Esophagus muscularis mucosa (tissue), 4 donors: ENCODE measurements around the gene CTNNA2.

Experiments
- EP300 ChIP-seq: sonication (generic); formaldehyde crosslinking; IDR thresholded peaks from one replicate; pipeline ENCODE4 v1.6.1; 2017; ENCODE audit warnings: antibody characterized with exemption
- POLR2A ChIP-seq: fragments of 450-650 bp; IDR thresholded peaks from one replicate; pipeline ENCODE4 v1.6.1; 2017; ENCODE audit warnings: antibody characterized with exemption, moderate library complexity, mild to moderate bottlenecking, low read depth
- POLR2AphosphoS5 ChIP-seq, 2 donors: sonication (generic); formaldehyde crosslinking; IDR thresholded peaks; one replicate each; pipeline ENCODE4 v1.6.1; 2017; ENCODE audit warnings: antibody characterized with exemption in 2 of 2
- TF ChIP-seq, protein P1 (sequence below), 3 experiments: fragments of 200-600 bp in 2 of 3; fragments of 450-650 bp in 1 of 3; sonication (generic) in 2 of 3; IDR thresholded peaks; one replicate each; pipeline ENCODE4 v1.5.1; 2017 to 2019; ENCODE audit warnings: antibody characterized with exemption in 3 of 3, mild to moderate bottlenecking in 2 of 3, moderate library complexity in 1 of 3

DNA sequence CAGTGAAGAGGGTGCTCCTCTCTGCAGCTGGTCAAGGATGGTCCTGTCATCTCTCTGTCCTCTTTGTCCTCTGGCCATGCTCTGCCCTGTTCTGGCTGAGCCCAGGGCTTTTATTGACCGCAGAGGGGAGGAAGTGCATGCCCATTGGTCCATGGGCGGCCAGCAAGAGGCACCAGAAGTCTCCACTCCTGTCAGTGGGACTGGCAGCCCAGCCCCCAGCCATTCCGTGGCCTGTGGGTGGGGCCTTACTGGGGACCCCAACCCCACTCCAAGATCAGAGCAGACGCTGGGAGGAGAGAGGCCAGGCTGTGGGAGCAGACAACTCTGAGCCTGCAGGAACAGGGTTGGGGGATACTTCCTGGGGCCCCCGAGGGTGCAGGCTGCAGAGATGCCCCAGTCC is 156.9 kb downstream of the CTNNA2 start:
- TF ChIP-seq, protein P1, sequence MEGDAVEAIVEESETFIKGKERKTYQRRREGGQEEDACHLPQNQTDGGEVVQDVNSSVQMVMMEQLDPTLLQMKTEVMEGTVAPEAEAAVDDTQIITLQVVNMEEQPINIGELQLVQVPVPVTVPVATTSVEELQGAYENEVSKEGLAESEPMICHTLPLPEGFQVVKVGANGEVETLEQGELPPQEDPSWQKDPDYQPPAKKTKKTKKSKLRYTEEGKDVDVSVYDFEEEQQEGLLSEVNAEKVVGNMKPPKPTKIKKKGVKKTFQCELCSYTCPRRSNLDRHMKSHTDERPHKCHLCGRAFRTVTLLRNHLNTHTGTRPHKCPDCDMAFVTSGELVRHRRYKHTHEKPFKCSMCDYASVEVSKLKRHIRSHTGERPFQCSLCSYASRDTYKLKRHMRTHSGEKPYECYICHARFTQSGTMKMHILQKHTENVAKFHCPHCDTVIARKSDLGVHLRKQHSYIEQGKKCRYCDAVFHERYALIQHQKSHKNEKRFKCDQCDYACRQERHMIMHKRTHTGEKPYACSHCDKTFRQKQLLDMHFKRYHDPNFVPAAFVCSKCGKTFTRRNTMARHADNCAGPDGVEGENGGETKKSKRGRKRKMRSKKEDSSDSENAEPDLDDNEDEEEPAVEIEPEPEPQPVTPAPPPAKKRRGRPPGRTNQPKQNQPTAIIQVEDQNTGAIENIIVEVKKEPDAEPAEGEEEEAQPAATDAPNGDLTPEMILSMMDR (IDR thresholded peaks at IDR 0.05), result no peak
- TF ChIP-seq POLR2A (no peak), POLR2AphosphoS5 (IDR thresholded peaks at IDR 0.05) (no peak), EP300 (no peak)
